ENCODE measurements around the gene PLRG1.

PLRG1 gene

DNA sequence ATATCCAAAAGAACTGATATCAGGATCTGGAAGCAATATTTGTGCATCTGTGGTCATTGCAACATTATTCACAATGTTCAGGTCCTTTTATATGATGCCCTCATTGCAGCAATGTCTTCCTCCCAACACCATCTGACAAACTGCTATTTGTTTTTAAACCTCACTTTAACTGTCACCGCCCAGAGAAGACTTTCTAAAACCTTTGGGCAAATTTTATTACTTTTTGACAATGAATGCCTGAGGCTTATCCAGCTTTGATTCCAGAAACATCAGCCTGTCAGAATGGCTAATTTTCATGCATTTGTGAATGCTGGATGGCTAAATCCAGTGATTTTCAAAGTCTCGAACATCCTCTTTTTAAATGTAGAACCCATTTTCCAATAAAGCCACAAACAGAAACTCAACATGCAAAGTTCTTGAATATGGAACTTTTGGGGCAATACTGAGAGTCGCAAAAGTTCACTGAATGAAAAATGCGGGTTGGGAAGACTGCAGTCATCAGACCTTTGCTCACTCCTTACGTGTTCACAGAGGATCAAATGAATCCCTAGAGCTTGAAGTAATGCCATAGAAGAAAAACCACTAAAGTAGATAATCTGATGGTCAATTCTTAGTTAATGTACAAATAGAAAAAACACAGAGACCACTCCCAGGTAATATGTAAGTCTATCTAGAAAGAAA, 23.1 kb upstream of the PLRG1 start:
- no peak for DNase-seq

GRCh38 chr4:154569584-154569983, 19.4 kb upstream of the PLRG1 start:
- DNase-seq = no peak

DNA sequence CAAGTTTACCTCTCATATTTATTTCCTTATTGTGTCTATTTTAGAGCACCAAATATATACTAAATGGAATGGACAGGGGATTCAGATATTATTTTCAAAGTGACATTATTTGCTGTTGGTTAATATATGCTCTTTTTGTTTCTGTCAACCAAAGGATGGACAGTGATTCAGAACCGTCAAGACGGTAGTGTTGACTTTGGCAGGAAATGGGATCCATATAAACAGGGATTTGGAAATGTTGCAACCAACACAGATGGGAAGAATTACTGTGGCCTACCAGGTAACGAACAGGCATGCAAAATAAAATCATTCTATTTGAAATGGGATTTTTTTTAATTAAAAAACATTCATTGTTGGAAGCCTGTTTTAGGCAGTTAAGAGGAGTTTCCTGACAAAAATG, 18.8 kb upstream of the PLRG1 start:
- DNase-seq = no peak

GRCh38 chr4:154566639-154567204, 16.5 kb upstream of the PLRG1 start:
- DNase-seq = no peak

GRCh38 chr4:154565704-154566103, 15.5 kb upstream of the PLRG1 start:
- DNase-seq = no peak

DNA sequence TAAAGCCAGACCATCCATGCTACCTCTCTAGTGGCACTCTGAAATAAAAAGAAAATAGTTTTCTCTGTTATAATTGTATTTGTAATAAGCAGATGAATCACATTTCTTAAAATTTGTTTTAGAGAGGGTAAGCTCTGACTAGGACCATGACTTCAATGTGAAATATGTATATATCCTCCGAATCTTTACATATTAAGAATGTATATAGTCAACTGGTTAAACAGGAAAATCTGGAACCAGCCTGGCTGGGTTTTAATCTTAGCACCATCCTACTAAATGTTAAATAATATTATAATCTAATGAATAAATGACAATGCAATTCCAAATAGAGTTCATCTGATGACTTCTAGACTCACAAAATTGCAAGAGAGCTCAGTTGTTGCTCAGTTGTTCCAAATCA, 14.1 kb upstream of the PLRG1 start:
- no peak for DNase-seq

DNA sequence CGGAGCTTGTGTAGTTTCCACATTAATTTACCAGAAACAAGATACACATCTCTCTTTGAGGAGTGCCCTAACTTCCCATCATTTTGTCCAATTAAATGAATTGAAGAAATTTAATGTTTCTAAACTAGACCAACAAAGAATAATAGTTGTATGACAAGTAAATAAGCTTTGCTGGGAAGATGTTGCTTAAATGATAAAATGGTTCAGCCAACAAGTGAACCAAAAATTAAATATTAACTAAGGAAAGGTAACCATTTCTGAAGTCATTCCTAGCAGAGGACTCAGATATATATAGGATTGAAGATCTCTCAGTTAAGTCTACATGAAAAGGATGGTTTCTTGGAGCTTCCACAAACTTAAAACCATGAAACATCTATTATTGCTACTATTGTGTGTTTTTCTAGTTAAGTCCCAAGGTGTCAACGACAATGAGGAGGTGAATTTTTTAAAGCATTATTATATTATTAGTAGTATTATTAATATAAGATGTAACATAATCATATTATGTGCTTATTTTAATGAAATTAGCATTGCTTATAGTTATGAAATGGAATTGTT, 12.6 kb upstream of the PLRG1 start, which contains the start of gene FGB:
TSS of gene FGB (plus strand) at position 315 of the 558 bp plus-strand sequence. CDS start at position 323, 8 bp downstream.
- DNase-seq = no peak

DNA sequence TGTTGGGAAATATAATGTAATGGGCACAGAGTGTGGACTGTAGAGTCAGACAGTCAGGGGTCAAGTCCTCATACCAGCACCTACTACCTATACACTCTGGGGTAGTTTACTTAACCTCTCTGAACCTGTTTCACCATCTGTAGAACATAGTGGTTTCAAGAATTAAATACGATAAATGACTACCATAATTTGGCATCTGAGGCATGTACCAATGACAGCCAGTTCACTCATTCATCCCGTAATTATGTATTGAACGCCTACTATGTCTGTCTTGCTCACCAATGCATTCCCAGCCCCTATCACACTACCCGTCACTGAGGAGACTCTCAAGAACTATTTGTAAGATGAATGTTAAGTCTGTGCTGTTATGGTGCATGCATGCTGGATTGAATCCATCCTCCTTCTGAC, 10.6 kb upstream of the PLRG1 start:
- DNase-seq = no peak

DNA sequence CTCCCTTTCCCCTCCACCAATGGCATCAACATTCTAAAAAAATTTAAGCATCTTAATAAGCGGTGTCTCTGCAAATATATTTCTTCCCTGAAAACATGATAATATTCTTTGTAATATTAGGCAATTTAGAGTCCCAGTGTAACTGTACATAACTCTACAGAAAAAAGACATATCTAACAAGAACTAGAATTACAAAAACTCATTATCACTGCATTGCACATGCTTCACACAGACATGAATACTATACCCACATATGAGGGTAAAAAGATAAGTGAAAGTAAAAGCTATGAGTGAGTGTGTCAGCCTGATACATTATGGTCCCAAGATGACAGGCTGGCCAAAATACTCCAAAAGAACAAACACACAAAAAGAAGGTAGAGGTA, 10.2 kb upstream of the PLRG1 start:
- DNase-seq = no peak

- DNase-seq = no peak
Observed at GRCh38 chr4:154559494-154560418, 9.6 kb upstream of the PLRG1 start.

DNA sequence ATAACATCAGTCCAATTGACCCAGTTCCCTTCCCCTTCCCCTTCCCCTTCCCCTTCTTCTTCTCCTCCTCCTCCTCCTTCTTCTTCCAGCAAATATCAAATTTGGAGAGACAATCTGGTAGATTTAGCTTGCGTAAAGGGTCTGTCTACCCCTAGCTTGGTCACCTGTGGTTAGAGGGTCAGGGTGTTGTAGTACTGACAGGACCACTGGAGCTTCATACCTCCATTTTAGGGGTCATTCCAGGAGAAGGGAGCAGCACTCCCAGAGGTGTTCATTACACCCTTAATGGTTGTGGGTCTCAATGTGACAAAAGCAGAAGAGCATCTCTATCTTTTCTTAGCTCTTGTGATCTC, 8.9 kb upstream of the PLRG1 start:
- no peak for DNase-seq

- peak; percentile 75 for DNase-seq
Observed at GRCh38 chr4:154551872-154552686, 1.9 kb upstream of the PLRG1 start.

DNA sequence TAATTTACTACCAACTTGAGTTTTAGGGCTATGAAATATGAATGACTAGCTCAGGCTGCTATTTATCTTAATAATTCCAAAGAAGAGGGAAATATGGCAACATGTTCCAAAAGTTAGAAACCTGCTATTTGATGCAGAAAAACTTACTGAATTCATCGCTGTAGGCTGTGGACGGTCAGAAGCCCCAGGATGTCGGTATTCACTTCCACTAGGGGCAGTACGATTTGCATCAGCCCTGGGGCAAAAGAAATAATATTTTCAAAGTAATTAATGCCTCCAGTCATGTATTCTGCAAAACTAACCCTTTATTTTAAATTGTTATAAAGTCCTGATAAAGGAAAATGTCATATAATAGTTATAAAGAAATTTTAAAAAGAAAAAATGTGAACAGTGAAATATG, 4.5 kb downstream of the PLRG1 start:
- no peak for DNase-seq

- no peak for DNase-seq
Observed at GRCh38 chr4:154542271-154542879, 7.8 kb downstream of the PLRG1 start.

GRCh38 chr4:154534296-154534695, 15.9 kb downstream of the PLRG1 start:
- no peak for DNase-seq

- no peak for DNase-seq
Observed at GRCh38 chr4:154529728-154530519, 20.3 kb downstream of the PLRG1 start.

- no peak for DNase-seq
Observed at GRCh38 chr4:154528869-154529268, 21.3 kb downstream of the PLRG1 start.

GRCh38 chr4:154527308-154527707, 22.9 kb downstream of the PLRG1 start:
- no peak for DNase-seq

- DNase-seq = no peak
Observed at GRCh38 chr4:154526151-154526550, 24.0 kb downstream of the PLRG1 start.

GRCh38 chr4:154521607-154522006, 28.6 kb downstream of the PLRG1 start:
- DNase-seq = no peak

GRCh38 chr4:154519214-154519613, 31.0 kb downstream of the PLRG1 start:
- DNase-seq = no peak

All from activated CD4-positive, alpha-beta T cell treated with anti-CD3 and anti-CD28 coated beads for 48 hours (primary cell).